HG02884 (cell line): ENCODE measurements around the gene TMED7.

Source experiments
- ATAC-seq: cut with Tn5 transposase; IDR thresholded peaks from one replicate; pipeline ENCODE4 v1.9.1; 2021; ENCODE audit warnings: mild to moderate bottlenecking, moderate library complexity; ENCODE audit not compliant: unreplicated experiment

TMED7 gene

DNA sequence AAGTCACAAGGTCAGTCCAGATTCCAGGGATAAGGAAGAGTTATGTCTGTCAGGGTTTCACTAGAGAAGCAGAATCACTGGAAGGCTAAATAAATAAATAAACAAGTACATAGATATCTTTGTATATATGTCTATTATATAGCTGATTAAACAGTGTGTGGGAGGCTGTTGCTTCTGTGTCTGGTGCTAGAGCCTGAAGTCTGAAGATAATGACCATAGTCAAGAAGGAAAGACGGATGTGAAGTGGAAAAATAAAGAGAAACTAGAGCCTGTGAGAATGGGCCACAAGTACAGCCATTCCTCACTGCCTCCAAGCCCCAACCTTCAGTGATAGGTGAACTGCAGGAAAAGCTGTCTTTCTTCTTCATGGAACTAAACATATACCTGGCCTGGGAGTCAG, 4.1 kb upstream of the TMED7 start:
- no peak for ATAC-seq

DNA sequence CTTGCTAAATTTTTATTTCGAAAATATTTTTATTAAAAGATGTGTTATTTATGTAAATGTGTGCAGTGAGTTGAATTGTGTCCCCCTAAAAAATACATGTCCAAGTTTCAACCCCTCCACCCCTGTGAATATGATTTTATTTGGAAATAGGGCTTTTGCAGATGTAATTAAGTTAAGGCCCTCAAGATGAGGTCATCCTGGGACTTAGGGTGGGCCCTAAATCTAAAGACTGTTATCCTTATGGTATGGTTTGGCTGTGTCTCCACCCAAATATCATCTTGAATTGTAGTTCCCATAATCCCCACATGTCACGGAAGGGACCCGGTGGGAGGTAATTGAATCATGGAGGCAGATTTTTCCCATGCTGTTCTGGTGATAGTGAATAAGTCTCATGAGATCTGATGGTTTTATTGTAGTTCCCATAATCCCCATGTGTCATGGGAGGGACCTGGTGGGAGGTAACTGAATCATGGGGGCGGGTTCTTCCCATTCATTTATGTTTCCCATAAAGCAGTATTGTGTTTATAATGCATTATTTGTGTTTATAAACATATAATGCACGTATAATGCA, 1.5 kb upstream of the TMED7 start:
- ATAC-seq, result no peak

DNA sequence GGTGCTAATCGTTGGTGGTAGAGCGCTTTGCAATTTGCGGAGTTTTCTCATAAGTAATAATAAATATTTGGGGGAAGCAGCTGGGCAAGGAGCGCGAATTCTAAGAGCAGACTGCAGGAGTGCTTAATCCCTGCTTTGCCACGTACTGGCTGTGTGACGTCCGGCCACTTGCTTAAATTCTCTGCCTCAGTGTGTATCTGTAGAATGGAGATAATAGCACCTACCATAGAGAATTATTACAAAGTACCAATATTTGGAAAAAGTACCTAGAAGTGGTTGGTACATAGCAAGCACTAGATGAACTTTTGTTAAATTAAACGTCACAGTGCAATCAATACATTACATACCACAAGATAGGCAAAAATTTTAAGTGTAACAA, 598 bp upstream of the TMED7 start:
- peak; percentile 25 for ATAC-seq

DNA sequence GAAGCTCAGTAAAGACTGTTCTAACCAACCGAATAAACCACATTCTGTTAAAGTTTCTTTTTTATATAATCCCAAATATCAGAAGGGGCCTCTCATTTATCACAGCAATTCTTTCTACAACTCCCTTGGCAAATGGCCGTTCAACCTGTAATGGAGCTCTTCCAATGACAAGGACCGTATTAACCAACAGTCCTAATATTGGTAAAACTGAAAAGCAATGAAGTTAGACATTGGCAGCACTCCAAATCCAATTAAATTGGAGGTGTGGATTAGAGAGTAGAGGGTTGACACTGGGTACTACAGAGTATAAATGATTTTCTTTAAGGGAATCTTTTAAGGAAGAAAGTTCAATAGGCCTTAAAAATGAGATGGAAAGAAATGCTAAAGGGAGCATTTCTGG, 842 bp downstream of the TMED7 start:
- no peak for ATAC-seq

DNA sequence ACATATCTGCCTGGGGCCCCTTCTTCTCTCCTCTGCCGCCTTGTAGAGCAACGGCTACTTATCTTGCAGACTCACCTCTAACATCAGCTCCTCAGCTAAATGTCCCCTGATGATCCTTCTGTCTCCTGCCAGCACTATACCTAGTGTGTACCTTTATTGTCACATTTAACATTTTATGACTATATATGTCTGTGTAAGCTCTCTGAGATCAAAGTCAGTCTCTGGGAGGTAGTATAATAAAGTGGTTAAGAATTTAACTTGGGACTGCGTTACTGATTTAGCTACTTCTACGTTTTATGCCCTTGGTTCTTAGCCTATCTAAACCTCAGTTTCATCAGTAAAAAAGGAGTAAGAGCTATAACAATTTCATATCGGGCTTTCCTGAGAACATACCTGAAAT, 2.2 kb downstream of the TMED7 start:
- no peak for ATAC-seq

DNA sequence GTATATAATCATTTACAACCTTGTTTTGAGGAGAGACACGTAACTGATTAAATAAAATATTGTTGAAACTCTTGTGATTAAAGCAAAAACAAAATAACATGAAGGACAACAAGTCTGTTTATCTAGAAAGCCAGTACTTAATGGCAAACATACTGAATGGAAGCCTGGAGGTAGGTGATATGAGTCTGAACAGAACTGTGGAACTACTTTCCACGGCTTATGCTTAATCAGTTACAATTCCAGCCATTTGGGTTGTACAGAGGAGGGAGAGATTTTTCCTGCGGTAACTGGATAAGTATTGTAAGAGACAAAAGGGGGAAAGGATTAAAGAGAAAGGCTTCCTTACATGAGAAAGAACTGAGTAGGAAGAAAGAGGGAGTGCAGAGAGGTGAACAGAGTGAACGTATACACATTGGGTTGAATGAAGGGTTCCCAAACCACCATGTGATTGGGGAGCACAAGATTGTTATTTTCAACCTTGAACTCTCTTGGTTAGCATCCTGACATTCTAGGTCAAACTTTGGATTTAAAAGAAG, 4.4 kb downstream of the TMED7 start:
- no peak for ATAC-seq

DNA sequence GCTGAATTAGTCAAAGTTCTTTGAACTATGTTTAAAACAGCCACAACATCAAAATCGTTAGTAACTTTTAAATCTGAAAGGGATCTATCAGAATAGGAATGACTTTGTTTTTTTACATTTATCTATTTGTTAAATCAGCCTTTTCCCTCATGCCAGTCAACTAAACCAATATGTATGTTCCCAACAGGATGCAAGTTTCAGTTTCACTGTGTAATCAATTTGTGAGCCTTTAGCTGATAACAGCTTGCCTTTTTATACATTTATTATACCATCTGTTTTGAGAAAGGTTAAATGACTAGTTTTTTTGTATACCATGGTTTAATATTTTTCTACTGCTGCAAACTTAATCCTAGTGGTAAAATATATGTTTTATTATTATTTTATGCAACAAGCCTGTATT, 8.9 kb downstream of the TMED7 start:
- no peak for ATAC-seq

DNA sequence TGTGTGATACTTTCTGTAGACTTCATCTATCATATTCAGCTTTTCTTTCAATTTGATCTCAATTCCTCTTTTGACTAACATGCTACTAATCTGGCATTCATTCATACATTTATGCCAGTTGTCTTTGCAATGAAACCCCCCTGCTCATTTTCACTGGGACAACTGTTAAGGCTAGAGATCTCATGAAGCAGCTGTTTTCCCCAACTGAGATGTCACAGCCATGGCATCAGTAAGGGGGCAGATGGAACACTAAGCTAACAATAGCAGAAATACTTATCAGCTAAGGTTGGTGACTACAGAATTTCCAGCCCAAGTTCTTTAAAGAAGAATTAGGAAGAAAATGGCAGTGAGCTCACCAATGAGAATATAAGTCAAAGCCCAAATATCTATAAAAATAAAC, 9.4 kb downstream of the TMED7 start:
- ATAC-seq, result no peak

DNA sequence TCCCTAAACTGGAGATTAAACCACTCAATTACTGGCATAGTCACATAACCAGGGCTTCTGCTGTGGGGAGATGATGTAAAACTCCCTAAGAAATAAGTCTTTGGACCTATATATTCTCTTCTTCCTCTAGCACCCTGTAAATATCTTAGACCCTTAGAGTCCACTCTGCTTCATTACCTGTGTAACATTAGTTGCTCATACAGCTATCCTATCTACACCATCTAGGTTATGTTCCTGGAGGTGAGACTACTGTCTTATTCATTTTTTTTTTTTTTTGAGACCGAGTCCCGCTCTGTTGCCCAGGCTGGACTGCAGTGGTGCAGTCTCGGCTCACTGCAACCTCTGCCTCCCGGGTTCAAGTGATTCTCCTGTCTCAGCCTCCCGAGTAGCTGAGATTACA, 14.0 kb downstream of the TMED7 start:
- no peak for ATAC-seq

DNA sequence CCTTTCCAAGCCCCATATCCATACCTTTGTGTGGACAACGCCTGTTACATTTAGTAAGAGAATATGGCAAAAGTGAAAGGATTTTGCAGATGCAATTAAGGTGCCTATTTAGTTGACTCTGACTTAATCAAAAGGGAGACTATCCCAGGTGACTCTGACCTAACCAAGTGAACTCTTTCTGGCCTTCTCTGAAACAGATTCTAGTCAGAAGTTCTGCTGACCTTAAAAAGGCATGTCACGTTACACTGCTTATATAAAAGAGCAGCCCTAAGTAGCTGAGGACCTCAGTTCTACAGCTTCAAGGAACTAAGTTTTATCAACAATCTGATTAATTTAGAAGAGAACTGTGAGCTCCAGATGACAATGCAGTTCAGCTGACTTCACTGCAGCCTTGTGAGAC, 17.9 kb downstream of the TMED7 start:
- no peak for ATAC-seq

DNA sequence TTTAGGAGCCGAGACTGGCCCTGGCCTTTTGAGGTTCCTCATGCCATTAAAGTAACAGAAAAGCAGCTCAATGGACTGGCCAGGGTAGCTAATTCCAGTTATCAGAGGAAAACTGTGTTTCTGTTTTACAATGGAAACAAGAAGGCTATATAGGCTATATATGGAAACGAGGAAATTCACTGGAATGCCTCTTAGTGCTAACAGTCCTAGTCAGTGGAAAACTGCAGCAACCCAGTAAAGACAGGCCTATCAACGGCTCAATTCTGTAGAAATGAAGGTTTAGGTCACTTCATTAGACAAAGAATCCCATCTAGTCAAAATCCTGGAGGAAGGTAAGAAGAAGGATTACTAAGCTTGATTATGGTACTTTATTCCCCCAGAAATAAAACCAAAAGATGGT, 20.4 kb downstream of the TMED7 start:
- ATAC-seq, result no peak

DNA sequence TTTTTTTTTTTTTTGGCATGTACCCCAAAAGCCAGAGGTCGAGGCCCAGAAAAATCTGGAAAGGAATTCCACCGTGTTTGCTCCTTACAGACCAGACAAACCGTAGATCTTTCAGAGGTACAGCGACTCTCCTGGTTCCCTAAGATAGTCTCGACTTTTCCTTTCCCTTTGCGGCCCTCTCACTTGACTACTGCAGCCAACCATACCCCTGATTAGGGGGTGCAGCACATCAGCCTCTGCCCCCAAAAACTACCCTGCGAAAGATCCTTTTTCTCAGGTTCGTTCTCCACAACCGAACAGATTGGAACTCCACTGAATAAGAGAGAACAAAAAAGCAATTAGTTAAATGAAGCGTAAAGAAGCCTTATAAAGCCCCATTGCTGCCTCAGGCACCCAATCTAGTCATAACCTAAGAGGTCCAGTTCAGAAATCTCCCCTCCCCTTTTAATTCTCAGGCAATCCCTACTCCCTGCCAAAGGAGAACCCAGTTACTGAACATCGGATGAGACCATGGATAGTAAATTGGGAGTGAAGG, 23.2 kb downstream of the TMED7 start:
- no peak for ATAC-seq

DNA sequence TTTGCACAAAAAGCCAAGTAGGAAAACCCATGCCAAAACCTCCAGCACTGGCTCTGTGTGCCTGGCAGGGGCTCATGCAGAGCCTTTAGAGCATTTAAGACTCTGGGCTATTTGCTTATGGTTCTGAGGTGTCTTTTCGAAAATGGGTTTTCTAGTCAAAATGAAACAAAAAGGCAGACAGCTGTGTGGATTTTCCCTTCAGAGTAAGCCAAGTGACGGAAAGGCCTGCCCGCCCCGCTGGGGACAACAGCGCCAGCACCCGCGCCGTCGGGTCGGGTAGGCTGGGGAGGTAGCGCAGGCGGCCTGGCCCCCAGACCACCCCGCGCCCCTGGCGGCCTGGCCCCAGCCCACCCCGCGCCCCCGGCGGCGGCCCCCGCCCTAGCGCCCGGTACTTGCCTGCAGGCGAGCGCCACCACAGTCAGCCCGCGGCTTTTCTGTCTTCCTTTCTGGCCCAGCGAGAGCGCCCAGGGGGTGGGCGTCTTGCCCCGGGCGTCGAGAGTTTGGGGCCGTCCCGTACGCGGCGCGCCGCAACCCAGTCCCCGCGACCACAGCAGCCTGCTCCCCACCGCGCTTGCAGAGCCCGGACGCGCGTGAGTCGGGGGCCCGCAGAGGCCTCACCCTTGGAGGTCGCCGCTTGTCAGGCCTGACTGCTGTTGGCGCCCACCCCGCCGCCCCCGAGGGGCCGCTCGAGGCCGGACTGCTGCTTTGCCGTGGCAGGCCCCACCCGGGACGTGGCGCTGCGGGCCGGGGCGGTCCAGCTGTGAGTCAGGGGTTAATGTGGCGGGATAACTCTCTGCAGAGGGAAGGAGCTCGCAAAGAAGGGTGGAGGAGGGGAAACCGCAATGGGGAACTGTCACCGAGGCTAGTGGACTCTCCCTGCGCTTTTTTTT, 23.9 kb downstream of the TMED7 start, which contains the start of gene TICAM2:
Gene TICAM2, minus strand, starts transcription at position 779 of the 890 bp plus-strand sequence. CDS start 21,223 bp downstream, outside the sequence.
- peak; percentile 73 for ATAC-seq

DNA sequence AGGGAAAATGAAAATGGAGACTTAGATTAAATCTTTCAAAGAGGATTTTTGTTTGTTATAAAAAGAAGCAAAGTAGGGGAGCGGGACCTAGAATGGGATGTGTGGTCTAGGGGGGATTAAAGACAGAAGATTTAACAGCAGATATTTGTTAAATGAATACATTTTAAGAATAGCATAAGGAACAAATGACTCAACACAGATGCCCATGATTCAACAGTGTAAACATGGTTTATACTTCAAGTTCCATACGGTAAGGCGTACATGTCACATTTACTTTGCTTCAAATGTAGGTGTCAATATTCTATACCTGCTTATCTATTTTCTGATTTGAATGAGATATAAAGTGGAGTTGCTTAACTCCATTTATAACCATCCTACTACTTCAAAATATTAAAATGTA, 25.1 kb downstream of the TMED7 start:
- no peak for ATAC-seq

DNA sequence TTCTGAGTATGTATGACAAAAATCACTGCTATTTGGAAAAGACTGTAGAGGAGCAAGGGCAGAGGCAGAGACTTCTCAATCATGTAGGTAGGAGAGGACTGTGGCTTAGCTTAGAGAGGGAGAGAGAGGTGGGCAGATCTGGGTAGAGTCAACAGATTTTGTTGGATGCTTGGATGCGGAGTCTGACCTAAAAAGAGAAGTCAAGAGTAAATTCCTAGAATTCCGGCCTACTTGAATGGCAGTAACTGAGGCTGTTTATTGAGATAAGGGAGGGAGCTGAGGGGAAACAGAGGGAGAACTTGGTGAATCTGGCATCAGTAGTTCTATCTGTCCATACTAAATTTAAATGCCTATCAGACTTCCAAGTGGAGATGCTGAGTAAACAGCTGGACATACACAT, 25.9 kb downstream of the TMED7 start:
- no peak for ATAC-seq

DNA sequence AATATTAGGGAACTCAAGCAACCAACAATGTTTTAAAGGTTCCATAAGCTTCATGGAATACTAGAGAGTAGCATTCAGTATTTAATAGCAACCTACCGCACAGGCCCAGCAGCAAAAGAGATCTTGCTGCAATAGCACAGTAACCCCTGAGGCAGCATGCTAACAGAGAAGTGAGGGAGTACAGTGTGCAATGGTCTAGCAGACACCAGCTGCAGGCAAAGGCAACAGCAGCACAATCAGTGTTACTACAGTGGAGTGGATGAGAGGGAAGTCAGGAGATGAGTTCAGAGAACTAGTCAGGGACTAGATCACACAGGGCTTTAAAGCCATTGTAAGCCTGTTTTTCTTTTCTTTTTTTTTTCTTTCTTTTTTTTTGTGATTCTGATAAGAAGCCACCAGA, 26.3 kb downstream of the TMED7 start:
- peak; percentile 38 for ATAC-seq

DNA sequence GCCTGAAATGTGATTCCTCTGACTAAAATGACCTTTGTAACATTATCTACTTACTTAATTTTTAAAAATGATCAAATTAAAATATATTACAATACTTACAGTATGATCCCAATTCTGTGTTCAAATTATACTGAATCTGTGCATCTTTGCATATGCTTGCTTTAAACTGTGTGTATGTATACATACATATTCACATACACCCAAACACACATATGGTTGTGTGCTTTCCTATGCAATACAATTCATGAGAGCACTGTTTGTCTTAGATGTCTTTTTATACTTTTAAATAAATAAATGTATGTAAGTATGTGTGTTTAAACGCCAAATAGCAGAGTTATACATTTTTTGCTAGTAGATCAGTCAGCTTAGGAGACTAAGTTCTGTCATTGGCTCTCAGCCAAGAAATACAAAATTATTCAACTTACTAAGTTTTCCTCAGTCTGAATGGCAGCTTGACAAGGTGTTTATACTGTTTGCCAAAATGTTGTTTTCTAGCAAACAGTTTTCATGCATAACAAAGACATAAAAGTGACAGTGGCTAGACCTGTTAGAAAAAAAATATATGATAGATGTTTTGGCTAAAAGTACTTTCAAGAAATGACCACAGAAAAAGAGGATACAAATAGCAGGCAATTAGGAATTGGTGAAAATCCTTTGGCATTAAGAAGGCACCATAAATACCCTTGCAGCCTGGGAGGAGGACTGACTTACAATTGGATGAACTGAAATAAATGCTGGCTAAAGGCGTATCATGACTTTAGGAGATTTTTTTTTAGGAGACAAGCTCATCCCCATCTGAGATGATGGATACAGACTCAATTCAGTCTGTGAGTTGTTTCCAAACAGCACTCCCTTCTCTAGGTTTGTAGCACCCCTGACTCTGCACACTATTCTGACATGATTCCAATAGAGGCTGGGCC, 31.4 kb downstream of the TMED7 start:
- no peak for ATAC-seq

DNA sequence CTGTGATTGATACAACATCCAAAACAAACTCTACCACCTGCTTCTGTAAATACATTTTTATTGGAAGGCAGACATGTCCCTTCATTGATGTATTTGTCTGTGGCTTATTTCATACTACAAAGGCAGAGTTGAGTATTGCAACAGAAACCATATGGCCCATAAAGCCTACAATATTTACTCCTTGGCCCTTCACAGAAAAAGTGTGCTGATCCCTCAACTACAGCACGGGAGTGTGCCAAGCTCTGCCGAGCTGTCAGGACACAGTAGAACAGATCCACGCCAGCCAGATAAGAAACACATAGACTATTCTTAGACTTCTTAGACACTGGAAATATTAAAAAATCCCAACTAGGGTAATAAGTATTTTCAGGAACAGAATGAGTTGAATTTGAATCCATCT, 36.8 kb downstream of the TMED7 start:
- no peak for ATAC-seq

DNA sequence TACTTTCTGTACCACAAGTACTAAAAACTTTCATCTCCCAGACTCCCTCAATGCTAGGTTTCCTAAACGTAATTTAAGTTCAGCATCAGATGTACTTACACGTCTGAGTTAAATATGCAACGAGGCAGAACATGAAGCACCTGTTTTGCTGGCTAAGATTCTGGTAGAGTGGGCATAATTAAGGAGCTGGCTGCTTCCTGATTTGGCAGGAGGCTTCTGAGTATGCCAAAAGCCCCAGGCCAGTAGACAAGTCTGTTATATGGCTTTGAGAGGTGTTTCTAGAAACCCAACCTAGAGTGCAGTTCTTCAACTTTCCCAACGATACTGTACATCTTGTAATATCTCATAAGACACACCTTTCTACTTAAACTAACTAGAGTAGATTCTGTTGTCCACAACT, 37.2 kb downstream of the TMED7 start:
- ATAC-seq, result no peak

DNA sequence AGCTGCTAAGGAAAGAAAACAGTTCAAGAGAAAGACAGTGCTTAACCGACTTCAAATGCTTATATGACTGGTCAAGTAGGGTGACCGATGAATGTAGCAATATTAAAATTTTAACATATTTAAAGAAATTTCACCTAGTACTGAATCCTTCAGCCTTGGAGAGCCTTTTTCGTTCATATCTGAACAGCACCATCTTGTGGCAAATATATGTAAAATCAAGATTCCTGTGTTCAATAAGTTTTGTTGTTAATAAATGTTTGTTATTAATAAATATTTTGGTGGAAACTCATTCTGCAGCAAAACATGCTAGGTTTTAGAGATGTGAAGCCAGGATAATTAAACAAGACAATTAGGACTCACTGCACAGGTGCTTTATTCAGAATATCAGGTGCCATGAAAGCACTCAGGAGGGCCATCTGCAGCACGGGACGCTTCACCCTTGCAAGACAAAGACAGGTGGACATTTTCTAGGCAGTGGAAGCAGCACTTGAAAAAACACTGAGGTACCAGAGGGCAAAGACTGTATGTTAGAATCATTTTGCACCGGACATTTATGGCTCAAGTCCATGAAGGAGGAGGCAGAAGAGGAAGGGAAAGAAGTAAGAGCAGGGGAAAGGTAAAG, 39.2 kb downstream of the TMED7 start:
- ATAC-seq, result no peak

DNA sequence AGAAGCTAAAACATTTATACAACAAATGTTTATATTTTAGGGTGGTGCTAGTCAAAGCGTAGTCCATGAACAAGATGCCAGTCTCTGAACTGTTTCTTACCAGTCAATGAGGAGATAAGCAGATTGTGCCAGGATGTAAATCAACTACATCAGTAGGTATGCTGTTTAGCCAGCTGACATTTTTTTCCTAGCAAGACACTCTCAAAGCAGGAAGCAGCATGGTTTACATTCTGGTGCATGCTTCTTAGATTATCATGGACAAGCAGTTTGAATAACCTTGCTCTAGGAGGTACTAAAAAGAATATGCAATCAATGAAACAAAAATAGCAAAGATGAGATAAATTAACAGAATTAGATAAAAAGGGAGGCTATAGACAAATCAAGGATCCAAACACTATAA, 40.6 kb downstream of the TMED7 start:
- no peak for ATAC-seq
